ENCODE measurements around the gene IL17REL. TPM values are rescaled to one million over a fixed set of nuclear protein-coding genes. Genes with fewer than 3 reads are reported as not detected.

The IL17REL gene
- total and polyA plus RNA-seq, 2 of the 13 experiments (the other 11 are each of a cell fraction or from before 2014, with no cell fraction given) = not detected

DNA sequence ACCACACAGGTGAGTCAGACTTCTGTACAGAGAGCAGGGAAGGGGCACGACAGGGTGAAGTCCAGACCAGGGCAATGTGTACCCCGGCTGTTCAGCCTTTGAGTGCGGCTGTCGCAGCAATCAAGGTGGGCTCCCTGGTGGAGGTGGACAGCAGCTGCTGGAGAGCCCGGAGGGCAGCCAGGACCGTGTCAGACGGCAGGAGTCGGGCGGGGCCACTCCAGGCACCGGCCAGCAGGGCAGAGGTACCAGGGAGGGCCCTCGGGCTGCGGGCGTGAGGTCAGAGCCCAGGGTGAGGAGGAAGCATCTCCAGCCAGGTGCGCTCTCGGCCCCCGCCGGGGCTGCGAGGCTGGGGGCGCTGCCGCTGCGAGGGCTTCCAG is 52.8 kb downstream of the IL17REL start (continued):
- TF ChIP-seq, protein P1, sequence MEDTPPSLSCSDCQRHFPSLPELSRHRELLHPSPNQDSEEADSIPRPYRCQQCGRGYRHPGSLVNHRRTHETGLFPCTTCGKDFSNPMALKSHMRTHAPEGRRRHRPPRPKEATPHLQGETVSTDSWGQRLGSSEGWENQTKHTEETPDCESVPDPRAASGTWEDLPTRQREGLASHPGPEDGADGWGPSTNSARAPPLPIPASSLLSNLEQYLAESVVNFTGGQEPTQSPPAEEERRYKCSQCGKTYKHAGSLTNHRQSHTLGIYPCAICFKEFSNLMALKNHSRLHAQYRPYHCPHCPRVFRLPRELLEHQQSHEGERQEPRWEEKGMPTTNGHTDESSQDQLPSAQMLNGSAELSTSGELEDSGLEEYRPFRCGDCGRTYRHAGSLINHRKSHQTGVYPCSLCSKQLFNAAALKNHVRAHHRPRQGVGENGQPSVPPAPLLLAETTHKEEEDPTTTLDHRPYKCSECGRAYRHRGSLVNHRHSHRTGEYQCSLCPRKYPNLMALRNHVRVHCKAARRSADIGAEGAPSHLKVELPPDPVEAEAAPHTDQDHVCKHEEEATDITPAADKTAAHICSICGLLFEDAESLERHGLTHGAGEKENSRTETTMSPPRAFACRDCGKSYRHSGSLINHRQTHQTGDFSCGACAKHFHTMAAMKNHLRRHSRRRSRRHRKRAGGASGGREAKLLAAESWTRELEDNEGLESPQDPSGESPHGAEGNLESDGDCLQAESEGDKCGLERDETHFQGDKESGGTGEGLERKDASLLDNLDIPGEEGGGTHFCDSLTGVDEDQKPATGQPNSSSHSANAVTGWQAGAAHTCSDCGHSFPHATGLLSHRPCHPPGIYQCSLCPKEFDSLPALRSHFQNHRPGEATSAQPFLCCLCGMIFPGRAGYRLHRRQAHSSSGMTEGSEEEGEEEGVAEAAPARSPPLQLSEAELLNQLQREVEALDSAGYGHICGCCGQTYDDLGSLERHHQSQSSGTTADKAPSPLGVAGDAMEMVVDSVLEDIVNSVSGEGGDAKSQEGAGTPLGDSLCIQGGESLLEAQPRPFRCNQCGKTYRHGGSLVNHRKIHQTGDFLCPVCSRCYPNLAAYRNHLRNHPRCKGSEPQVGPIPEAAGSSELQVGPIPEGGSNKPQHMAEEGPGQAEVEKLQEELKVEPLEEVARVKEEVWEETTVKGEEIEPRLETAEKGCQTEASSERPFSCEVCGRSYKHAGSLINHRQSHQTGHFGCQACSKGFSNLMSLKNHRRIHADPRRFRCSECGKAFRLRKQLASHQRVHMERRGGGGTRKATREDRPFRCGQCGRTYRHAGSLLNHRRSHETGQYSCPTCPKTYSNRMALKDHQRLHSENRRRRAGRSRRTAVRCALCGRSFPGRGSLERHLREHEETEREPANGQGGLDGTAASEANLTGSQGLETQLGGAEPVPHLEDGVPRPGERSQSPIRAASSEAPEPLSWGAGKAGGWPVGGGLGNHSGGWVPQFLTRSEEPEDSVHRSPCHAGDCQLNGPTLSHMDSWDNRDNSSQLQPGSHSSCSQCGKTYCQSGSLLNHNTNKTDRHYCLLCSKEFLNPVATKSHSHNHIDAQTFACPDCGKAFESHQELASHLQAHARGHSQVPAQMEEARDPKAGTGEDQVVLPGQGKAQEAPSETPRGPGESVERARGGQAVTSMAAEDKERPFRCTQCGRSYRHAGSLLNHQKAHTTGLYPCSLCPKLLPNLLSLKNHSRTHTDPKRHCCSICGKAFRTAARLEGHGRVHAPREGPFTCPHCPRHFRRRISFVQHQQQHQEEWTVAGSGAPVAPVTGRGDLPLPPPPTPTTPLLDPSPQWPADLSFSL (CRISPR knock-in tag; IDR thresholded peaks at IDR 0.05) = 0 out of 2 replicates have a peak, but pooled peaks have one; percentile 62
- TF ChIP-seq, protein P2, sequence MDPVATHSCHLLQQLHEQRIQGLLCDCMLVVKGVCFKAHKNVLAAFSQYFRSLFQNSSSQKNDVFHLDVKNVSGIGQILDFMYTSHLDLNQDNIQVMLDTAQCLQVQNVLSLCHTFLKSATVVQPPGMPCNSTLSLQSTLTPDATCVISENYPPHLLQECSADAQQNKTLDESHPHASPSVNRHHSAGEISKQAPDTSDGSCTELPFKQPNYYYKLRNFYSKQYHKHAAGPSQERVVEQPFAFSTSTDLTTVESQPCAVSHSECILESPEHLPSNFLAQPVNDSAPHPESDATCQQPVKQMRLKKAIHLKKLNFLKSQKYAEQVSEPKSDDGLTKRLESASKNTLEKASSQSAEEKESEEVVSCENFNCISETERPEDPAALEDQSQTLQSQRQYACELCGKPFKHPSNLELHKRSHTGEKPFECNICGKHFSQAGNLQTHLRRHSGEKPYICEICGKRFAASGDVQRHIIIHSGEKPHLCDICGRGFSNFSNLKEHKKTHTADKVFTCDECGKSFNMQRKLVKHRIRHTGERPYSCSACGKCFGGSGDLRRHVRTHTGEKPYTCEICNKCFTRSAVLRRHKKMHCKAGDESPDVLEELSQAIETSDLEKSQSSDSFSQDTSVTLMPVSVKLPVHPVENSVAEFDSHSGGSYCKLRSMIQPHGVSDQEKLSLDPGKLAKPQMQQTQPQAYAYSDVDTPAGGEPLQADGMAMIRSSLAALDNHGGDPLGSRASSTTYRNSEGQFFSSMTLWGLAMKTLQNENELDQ (CRISPR knock-in tag; IDR thresholded peaks at IDR 0.05; ENCODE audit: borderline replicate concordance) = no peak
- TF ChIP-seq ZNF160 (CRISPR knock-in tag; IDR thresholded peaks at IDR 0.05) (no peak; the same call in 1 of the 2 replicates), AGO1 (IDR thresholded peaks at IDR 0.05; ENCODE audit: low read depth, low read length, poor library complexity, severe bottlenecking) (peak; percentile 15), ZBTB8A (CRISPR knock-in tag; IDR thresholded peaks at IDR 0.05; ENCODE audit: borderline replicate concordance, low read depth) (no peak), ZNF768 (CRISPR knock-in tag; IDR thresholded peaks at IDR 0.05) (peak; percentile 65; the same call in 1 of the 2 replicates), KDM6A (CRISPR knock-in tag; IDR thresholded peaks at IDR 0.05; ENCODE audit: low read depth) (no peak), DNMT3B (CRISPR knock-in tag; conservative IDR thresholded peaks at IDR 0.05) (no peak), PTBP1 (IDR thresholded peaks at IDR 0.05; ENCODE audit: low read depth, low read length, poor library complexity, severe bottlenecking) (no peak), GZF1 (CRISPR knock-in tag; IDR thresholded peaks at IDR 0.05) (no peak), PAX8 (CRISPR knock-in tag; IDR thresholded peaks at IDR 0.05; ENCODE audit: borderline replicate concordance) (no peak), ZNF367 (CRISPR knock-in tag; IDR thresholded peaks at IDR 0.05; ENCODE audit: borderline replicate concordance) (no peak), ZNF75D (CRISPR knock-in tag; IDR thresholded peaks at IDR 0.05; ENCODE audit: borderline replicate concordance) (no peak), PCBP1 (IDR thresholded peaks at IDR 0.05; ENCODE audit: borderline replicate concordance, low read depth, low read length) (0 out of 2 replicates have a peak, but pooled peaks have one; percentile 14), ZSCAN9 (CRISPR knock-in tag; IDR thresholded peaks at IDR 0.05; ENCODE audit: borderline replicate concordance) (no peak), RAD51 (IDR thresholded peaks at IDR 0.05; ENCODE audit: borderline replicate concordance) (no peak), ZNF615 (CRISPR knock-in tag; IDR thresholded peaks at IDR 0.05; ENCODE audit: borderline replicate concordance) (no peak), ZC3H13 (CRISPR knock-in tag; IDR thresholded peaks at IDR 0.05) (peak; percentile 78), ZNF329 (CRISPR knock-in tag; IDR thresholded peaks at IDR 0.05; ENCODE audit: low read depth) (no peak), KDM4B (CRISPR knock-in tag; IDR thresholded peaks at IDR 0.05) (no peak; the same call in 1 of the 2 replicates)
- TF ChIP-seq, protein P3, sequence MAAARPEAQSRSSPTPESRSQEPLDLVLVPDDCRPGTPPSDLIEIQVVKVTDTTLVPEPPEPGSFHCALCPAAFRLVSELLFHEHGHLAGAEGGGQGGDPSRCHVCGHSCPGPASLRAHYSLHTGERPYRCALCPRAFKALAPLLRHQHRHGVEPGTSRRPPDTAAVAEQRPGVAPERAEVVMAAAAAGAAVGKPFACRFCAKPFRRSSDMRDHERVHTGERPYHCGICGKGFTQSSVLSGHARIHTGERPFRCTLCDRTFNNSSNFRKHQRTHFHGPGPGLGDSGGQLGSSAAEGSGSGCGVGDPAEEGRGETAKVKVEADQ (CRISPR knock-in tag; IDR thresholded peaks at IDR 0.05; ENCODE audit: borderline replicate concordance) = no peak
- TF ChIP-seq, protein P4, sequence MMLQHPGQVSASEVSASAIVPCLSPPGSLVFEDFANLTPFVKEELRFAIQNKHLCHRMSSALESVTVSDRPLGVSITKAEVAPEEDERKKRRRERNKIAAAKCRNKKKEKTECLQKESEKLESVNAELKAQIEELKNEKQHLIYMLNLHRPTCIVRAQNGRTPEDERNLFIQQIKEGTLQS (CRISPR knock-in tag; IDR thresholded peaks at IDR 0.05) = no peak; the same call in 1 of the 2 replicates

All from HepG2 (cell line).